Activated T-cell treated with anti-CD3 and anti-CD28 coated beads for 48 hours (primary cell): ENCODE data around the gene KCNQ1.

Source experiments
- DNase-seq: peaks from one replicate; pipeline ENCODE4 v3.0.0-alpha.2; 2020; ENCODE audit warnings: low read depth

KCNQ1 gene

GRCh38 chr11:2569731-2570210 lies 125.0 kb downstream of the KCNQ1 start:
- no peak for DNase-seq

- no peak for DNase-seq
Measured at GRCh38 chr11:2570211-2570811, 125.5 kb downstream of the KCNQ1 start.

- no peak for DNase-seq
Measured at GRCh38 chr11:2570841-2571597, 126.2 kb downstream of the KCNQ1 start.

GRCh38 chr11:2571598-2572281 lies 126.9 kb downstream of the KCNQ1 start:
- DNase-seq: no peak

GRCh38 chr11:2572491-2573239 lies 127.9 kb downstream of the KCNQ1 start:
- no peak for DNase-seq

GRCh38 chr11:2573240-2574042 lies 128.6 kb downstream of the KCNQ1 start:
- DNase-seq: no peak

GRCh38 chr11:2574043-2574552 lies 129.3 kb downstream of the KCNQ1 start:
- DNase-seq: no peak

- DNase-seq: no peak
Measured at GRCh38 chr11:2574553-2575535, 130.0 kb downstream of the KCNQ1 start.

GRCh38 chr11:2575591-2576051 lies 130.8 kb downstream of the KCNQ1 start:
- DNase-seq: no peak

GRCh38 chr11:2576111-2576510 lies 131.3 kb downstream of the KCNQ1 start:
- DNase-seq: no peak

- no peak for DNase-seq
Measured at GRCh38 chr11:2576549-2576948, 131.7 kb downstream of the KCNQ1 start.

GRCh38 chr11:2577031-2577990 lies 132.5 kb downstream of the KCNQ1 start:
- no peak for DNase-seq

GRCh38 chr11:2577991-2578928 lies 133.5 kb downstream of the KCNQ1 start:
- DNase-seq: no peak

- DNase-seq: no peak
Measured at GRCh38 chr11:2578929-2579270, 134.1 kb downstream of the KCNQ1 start.

- DNase-seq: no peak
Measured at GRCh38 chr11:2579315-2580060, 134.7 kb downstream of the KCNQ1 start.

GRCh38 chr11:2580061-2580421 lies 135.2 kb downstream of the KCNQ1 start:
- DNase-seq: no peak

- DNase-seq: no peak
Measured at GRCh38 chr11:2580571-2581001, 135.8 kb downstream of the KCNQ1 start.
